Thoracic aorta endothelial cell (primary cell): ENCODE measurements around the gene MS4A7. TPM values are rescaled to one million over a fixed set of nuclear protein-coding genes. Genes with fewer than 3 reads are reported as not detected.

ENCODE experiments used
- total RNA-seq: library from RNA; depleted of rRNA; stranded (reverse); fragments of >200 nt; gene quantifications from 2 replicates; pipeline ENCODE4 v1.2.3, GENCODE V29; 2012

The MS4A7 gene
- not detected in 2 replicates for total RNA-seq

GRCh38 chr11:60378354-60378753 is at the start of gene MS4A7:
Gene MS4A7, plus strand, starts transcription at chr11:60378532. Its CDS starts 4,610 bp downstream, at chr11:60383142.

GRCh38 chr11:60396382-60396781 is 18.1 kb downstream of the MS4A7 start, which contains the start of gene MS4A14:
Gene MS4A14, plus strand, starts transcription at chr11:60396459. Its CDS starts 120 bp downstream, at chr11:60396579.

GRCh38 chr11:60429272-60429671 is 50.9 kb downstream of the MS4A7 start, which contains the start of gene MS4A5:
Gene MS4A5, plus strand, starts transcription at chr11:60429572. Its CDS starts 103 bp downstream, at chr11:60429675.

Other genes starting within 250 kb of the MS4A7 start
- gene MS4A6A, start 195.4 kb upstream of the MS4A7 start, total RNA-seq: 0.40 and 0.65 TPM in 2 replicates
- gene MS4A4E, start 135.4 kb upstream of the MS4A7 start, total RNA-seq: not detected in 2 replicates
- not detected in 2 replicates for gene MS4A4A, start 97.9 kb upstream of the MS4A7 start, total RNA-seq
- not detected in 2 replicates for gene MS4A6E, start 51.3 kb upstream of the MS4A7 start, total RNA-seq
- gene MS4A14, start 17.9 kb downstream of the MS4A7 start, total RNA-seq: not detected in 2 replicates
- not detected in 2 replicates for gene MS4A5, start 51.0 kb downstream of the MS4A7 start, total RNA-seq
- not detected in 2 replicates for gene MS4A1, start 77.3 kb downstream of the MS4A7 start, total RNA-seq
- not detected in 2 replicates for gene MS4A12, start 114.2 kb downstream of the MS4A7 start, total RNA-seq
- not detected in 2 replicates for gene MS4A13, start 136.9 kb downstream of the MS4A7 start, total RNA-seq